Body of pancreas (tissue), 4 donors: ENCODE measurements around the gene FAM228B. TPM values are rescaled to one million over a fixed set of nuclear protein-coding genes. Genes with fewer than 3 reads are reported as not detected.

Experiments used
- ATAC-seq: fragments of 150-250 bp; one replicate; pipeline ENCODE4 v1.9.1; 2016
- DNase-seq, 4 donors: peaks; one replicate each; pipeline ENCODE4 v3.0.0-alpha.2; 2019
- H3K27ac ChIP-seq, 4 donors: fragments of 200-600 bp; sonication (generic); 1 replicate in 3 of 4; 2 replicates in 1 of 4; pipeline versions ENCODE4 v1.5.1 to v1.6.1; 2016 to 2019; ENCODE audit warnings: mild to moderate bottlenecking in 1 of 4, mixed read lengths in 1 of 4, moderate library complexity in 1 of 4
- H3K27me3 ChIP-seq, 2 donors: fragments of 200-600 bp; sonication (generic); one replicate each; pipeline ENCODE4 v1.6.0; 2016; ENCODE audit warnings: mild to moderate bottlenecking in 1 of 2
- H3K36me3 ChIP-seq, 2 donors: fragments of 200-600 bp; sonication (generic); replicated peaks in 1 of 2; 2 replicates each; pipeline ENCODE4 v1.5.1; 2016; ENCODE audit warnings: low read depth in 2 of 2; ENCODE audit not compliant: insufficient read depth in 1 of 2
- H3K4me1 ChIP-seq: fragments of 200-600 bp; sonication (generic); one replicate; pipeline ENCODE4 v1.6.0; 2016
- H3K4me3 ChIP-seq, 2 donors: fragments of 200-600 bp; sonication (generic); 1 replicate in 1 of 2; 2 replicates in 1 of 2; pipeline ENCODE4 v1.5.1; 2016 to 2019
- H3K9me3 ChIP-seq, 3 donors: fragments of 200-600 bp; sonication (generic); 1 replicate in 2 of 3; 2 replicates in 1 of 3; pipeline ENCODE4 v1.5.1; 2016
- CTCF ChIP-seq, 7 experiments: fragments of 450-650 bp in 4 of 7; fragments of 200-600 bp in 3 of 7; sonication (generic) in 3 of 7; IDR thresholded peaks; one replicate each; pipeline ENCODE4 v1.5.1; 2016 to 2019; ENCODE audit warnings: antibody characterized with exemption in 7 of 7
- POLR2A ChIP-seq, 3 donors: fragments of 450-650 bp; IDR thresholded peaks; one replicate each; pipeline ENCODE4 v1.6.1; 2016; ENCODE audit warnings: antibody characterized with exemption in 3 of 3, mild to moderate bottlenecking in 2 of 3
- WGBS, 2 donors: methylation state at CpG; one replicate each; pipeline ENCODE4 v1.1.5; 2017; 5-methylcytosine and 5-hydroxymethylcytosine counted together
- intact Hi-C: fragments of 100-400 bp; cut with DNase I; formaldehyde crosslinking; loops from one replicate; pipeline ENCODE4 v1.15.1; 2023
- total RNA-seq, 2 donors: library from RNA; depleted of rRNA; stranded (reverse); fragments of >200 nt; gene quantifications; one replicate each; pipeline ENCODE4 v1.1.0, GENCODE V29; 2016

FAM228B gene
- total RNA-seq, 2 donors from 2014 or later: 6.5 to 56.7 TPM

- ATAC-seq (no peak), DNase-seq (no peak)
- no peaks in the 10 kb centered on the region for H3K27me3 ChIP-seq
- H3K4me1 ChIP-seq: no peaks in the 10 kb centered on the region
- no peak overlapping the region for H3K4me3 ChIP-seq
- H3K9me3 ChIP-seq: no peaks in the 10 kb centered on the region
- H3K27ac ChIP-seq: no peak overlapping the region
- 100% methylated on average over 2 of the region's 2 CpGs for WGBS, 2 donors
- TF ChIP-seq POLR2A (IDR thresholded peaks at IDR 0.05): no peak
- TF ChIP-seq CTCF (IDR thresholded peaks at IDR 0.05): no peak
- intact Hi-C loops: no loop called here
- peaks cover 0 to 44% of the 10 kb centered on the region in 2 donors for H3K36me3 ChIP-seq
These were observed 86.8 kb downstream of the FAM228B start for GRCh38 chr2:24210106-24210455.

GRCh38 chr2:24210723-24211122 is 87.5 kb downstream of the FAM228B start:
- Histone ChIP-seq H3K4me3 (no peak overlapping the region), H3K27me3 (no peaks in the 10 kb centered on the region), H3K4me1 (no peaks in the 10 kb centered on the region), H3K27ac (no peak overlapping the region), H3K36me3 (peaks cover 0 to 41% of the 10 kb centered on the region in 2 donors), H3K9me3 (no peaks in the 10 kb centered on the region)
- no peak for DNase-seq
- intact Hi-C loops: no loop called here
- WGBS, 2 donors: 93 to 95% methylated on average over 21 of the region's 21 CpGs
- no peak for TF ChIP-seq CTCF (IDR thresholded peaks at IDR 0.05)
- TF ChIP-seq POLR2A (IDR thresholded peaks at IDR 0.05): no peak
- ATAC-seq: no peak

- intact Hi-C loops: no loop called here
- 81 to 85% methylated on average over 7 of the region's 7 CpGs for WGBS, 2 donors
- DNase-seq (no peak), ATAC-seq (no peak)
- no peaks in the 10 kb centered on the region for H3K4me1 ChIP-seq
- no peak overlapping the region for H3K4me3 ChIP-seq
- H3K36me3 ChIP-seq: peaks cover 0 to 40% of the 10 kb centered on the region in 2 donors
- no peak for TF ChIP-seq CTCF (IDR thresholded peaks at IDR 0.05)
- H3K27me3 ChIP-seq: no peaks in the 10 kb centered on the region
- no peak overlapping the region for H3K27ac ChIP-seq
- no peaks in the 10 kb centered on the region for H3K9me3 ChIP-seq
These were observed 88.1 kb downstream of the FAM228B start for GRCh38 chr2:24211408-24211807.

GRCh38 chr2:24214880-24215279 is 91.6 kb downstream of the FAM228B start:
- Histone ChIP-seq H3K4me1 (no peaks in the 10 kb centered on the region), H3K27me3 (no peaks in the 10 kb centered on the region), H3K36me3 (peaks cover 4 to 32% of the 10 kb centered on the region in 2 donors), H3K27ac (no peak overlapping the region), H3K9me3 (no peaks in the 10 kb centered on the region), H3K4me3 (no peak overlapping the region)
- ATAC-seq: no peak
- no peak for DNase-seq
- intact Hi-C loops: no loop called here
- WGBS, 2 donors: 90 to 93% methylated on average over 3 of the region's 3 CpGs
- TF ChIP-seq CTCF (IDR thresholded peaks at IDR 0.05) (no peak), POLR2A (IDR thresholded peaks at IDR 0.05) (no peak)

Other genes with a start within 250 kb of the FAM228B start
- 10 to 100 TPM; 16.8 to 20.0 TPM for gene ATAD2B, start 196.3 kb upstream of the FAM228B start, total RNA-seq
- 1 to 10 TPM; 4.0 to 7.3 TPM for gene UBXN2A, start 183.0 kb upstream of the FAM228B start, total RNA-seq
- not detected for gene MFSD2B, start 113.4 kb upstream of the FAM228B start, total RNA-seq
- gene WDCP, start 76.1 kb upstream of the FAM228B start, total RNA-seq: 1 to 10 TPM; 2.6 to 3.9 TPM
- gene FKBP1B, start 73.7 kb upstream of the FAM228B start, total RNA-seq: 10 to 100 TPM; 10.5 to 12.7 TPM
- gene SF3B6, start 47.1 kb upstream of the FAM228B start, total RNA-seq: 10 to 100 TPM; 21.4 to 42.8 TPM
- 10 to 100 TPM; 18.5 to 36.8 TPM for gene TP53I3, start 38.6 kb upstream of the FAM228B start, total RNA-seq
- not detected for gene PFN4, start 135 bp upstream of the FAM228B start, total RNA-seq
- not detected for gene FAM228A, start 51.6 kb downstream of the FAM228B start, total RNA-seq
- 10 to 100 TPM; 32.9 to 61.0 TPM for gene ITSN2, start 237.1 kb downstream of the FAM228B start, total RNA-seq